Duodenal mucosa (tissue), 2 donors: ENCODE measurements around the gene GATA2.

Experiments used
- H3K27ac ChIP-seq: one replicate; pipeline ENCODE4 v1.7.0; 2013; ENCODE audit warnings: low read depth, low read length
- H3K27me3 ChIP-seq, 2 donors: one replicate each; pipeline ENCODE4 v1.7.0; 2013; ENCODE audit warnings: low read length in 2 of 2, control low read depth in 1 of 2; ENCODE audit not compliant: insufficient read depth in 2 of 2, control insufficient read depth in 1 of 2
- H3K36me3 ChIP-seq, 2 donors: one replicate each; pipeline ENCODE4 v1.7.0; 2013; ENCODE audit warnings: low read length in 2 of 2, control low read depth in 1 of 2; ENCODE audit not compliant: insufficient read depth in 2 of 2, control insufficient read depth in 1 of 2
- H3K4me1 ChIP-seq, 2 donors: one replicate each; pipeline ENCODE4 v1.7.0; 2013; ENCODE audit warnings: low read length in 2 of 2, control low read depth in 1 of 2; ENCODE audit not compliant: insufficient read depth in 2 of 2, control insufficient read depth in 1 of 2
- H3K4me3 ChIP-seq, 2 donors: one replicate each; pipeline ENCODE4 v1.7.0; 2013; ENCODE audit warnings: low read length in 2 of 2, low read depth in 1 of 2
- H3K9ac ChIP-seq, 2 donors: one replicate each; pipeline ENCODE4 v1.7.0; 2013; ENCODE audit warnings: low read length in 2 of 2, low read depth in 1 of 2
- H3K9me3 ChIP-seq, 2 donors: one replicate each; pipeline ENCODE4 v1.7.0; 2013; ENCODE audit warnings: low read length in 2 of 2, control low read depth in 1 of 2; ENCODE audit not compliant: control insufficient read depth in 1 of 2

The GATA2 gene

GRCh38 chr3:128457937-128458336 lies 35.1 kb downstream of the GATA2 start:
- Histone ChIP-seq H3K9ac (no peak overlapping the region), H3K9me3 (no peaks in the 10 kb centered on the region), H3K36me3 (no peaks in the 10 kb centered on the region), H3K4me3 (no peak overlapping the region), H3K4me1 (no peaks in the 10 kb centered on the region), H3K27ac (no peak overlapping the region), H3K27me3 (peaks cover 16 to 18% of the 10 kb centered on the region in 2 donors)

GRCh38 chr3:128456776-128457715 lies 36.0 kb downstream of the GATA2 start:
- Histone ChIP-seq H3K4me1 (no peaks in the 10 kb centered on the region), H3K9ac (no peak overlapping the region), H3K27me3 (peaks cover 16 to 18% of the 10 kb centered on the region in 2 donors), H3K9me3 (no peaks in the 10 kb centered on the region), H3K36me3 (no peaks in the 10 kb centered on the region), H3K27ac (no peak overlapping the region), H3K4me3 (no peak overlapping the region)

GRCh38 chr3:128455786-128456748 lies 36.9 kb downstream of the GATA2 start:
- Histone ChIP-seq H3K36me3 (no peaks in the 10 kb centered on the region), H3K9me3 (no peaks in the 10 kb centered on the region), H3K4me3 (no peak overlapping the region), H3K9ac (no peak overlapping the region), H3K4me1 (no peaks in the 10 kb centered on the region), H3K27ac (no peak overlapping the region), H3K27me3 (peaks cover 16 to 21% of the 10 kb centered on the region in 2 donors)

GRCh38 chr3:128455116-128455515 lies 37.9 kb downstream of the GATA2 start:
- no peaks in the 10 kb centered on the region for H3K36me3 ChIP-seq
- H3K4me3 ChIP-seq: no peak overlapping the region
- no peaks in the 10 kb centered on the region for H3K4me1 ChIP-seq
- H3K9ac ChIP-seq: no peak overlapping the region
- peaks cover 16 to 21% of the 10 kb centered on the region in 2 donors for H3K27me3 ChIP-seq
- H3K27ac ChIP-seq: no peak overlapping the region
- H3K9me3 ChIP-seq: no peaks in the 10 kb centered on the region

GRCh38 chr3:128454310-128454618 lies 38.7 kb downstream of the GATA2 start:
- Histone ChIP-seq H3K27me3 (peaks cover 16 to 21% of the 10 kb centered on the region in 2 donors), H3K4me3 (no peak overlapping the region), H3K36me3 (no peaks in the 10 kb centered on the region), H3K9ac (no peak overlapping the region), H3K27ac (no peak overlapping the region), H3K9me3 (no peaks in the 10 kb centered on the region), H3K4me1 (no peaks in the 10 kb centered on the region)

GRCh38 chr3:128453501-128454309 lies 39.3 kb downstream of the GATA2 start:
- no peaks in the 10 kb centered on the region for H3K4me1 ChIP-seq
- no peak overlapping the region for H3K9ac ChIP-seq
- no peak overlapping the region for H3K4me3 ChIP-seq
- H3K9me3 ChIP-seq: no peaks in the 10 kb centered on the region
- peaks cover 16 to 21% of the 10 kb centered on the region in 2 donors for H3K27me3 ChIP-seq
- no peak overlapping the region for H3K27ac ChIP-seq
- no peaks in the 10 kb centered on the region for H3K36me3 ChIP-seq

GRCh38 chr3:128452678-128453275 lies 40.2 kb downstream of the GATA2 start:
- Histone ChIP-seq H3K9ac (no peak overlapping the region), H3K4me1 (no peaks in the 10 kb centered on the region), H3K9me3 (no peaks in the 10 kb centered on the region), H3K27ac (no peak overlapping the region), H3K4me3 (no peak overlapping the region), H3K27me3 (peaks cover 14 to 21% of the 10 kb centered on the region in 2 donors), H3K36me3 (no peaks in the 10 kb centered on the region)

- no peak overlapping the region for H3K27ac ChIP-seq
- H3K36me3 ChIP-seq: no peaks in the 10 kb centered on the region
- peaks cover 11 to 21% of the 10 kb centered on the region in 2 donors for H3K27me3 ChIP-seq
- H3K9ac ChIP-seq: no peak overlapping the region
- no peak overlapping the region for H3K4me3 ChIP-seq
- H3K4me1 ChIP-seq: no peaks in the 10 kb centered on the region
- no peaks in the 10 kb centered on the region for H3K9me3 ChIP-seq
Observed at GRCh38 chr3:128452120-128452519, 40.9 kb downstream of the GATA2 start.

GRCh38 chr3:128449111-128449638 lies 43.8 kb downstream of the GATA2 start:
- H3K36me3 ChIP-seq: no peaks in the 10 kb centered on the region
- no peak overlapping the region for H3K27ac ChIP-seq
- no peak overlapping the region for H3K4me3 ChIP-seq
- H3K27me3 ChIP-seq: peaks cover 0 to 4% of the 10 kb centered on the region in 2 donors
- H3K4me1 ChIP-seq: no peaks in the 10 kb centered on the region
- no peak overlapping the region for H3K9ac ChIP-seq
- H3K9me3 ChIP-seq: no peaks in the 10 kb centered on the region
